Measurements from ENCODE around the gene ZNF592.
"Not testable (repeated sequence)": the region's sequence is repeated elsewhere in the genome, so short reads cannot be mapped to it uniquely, and the experiment has no call there.

The ZNF592 gene, protein sequence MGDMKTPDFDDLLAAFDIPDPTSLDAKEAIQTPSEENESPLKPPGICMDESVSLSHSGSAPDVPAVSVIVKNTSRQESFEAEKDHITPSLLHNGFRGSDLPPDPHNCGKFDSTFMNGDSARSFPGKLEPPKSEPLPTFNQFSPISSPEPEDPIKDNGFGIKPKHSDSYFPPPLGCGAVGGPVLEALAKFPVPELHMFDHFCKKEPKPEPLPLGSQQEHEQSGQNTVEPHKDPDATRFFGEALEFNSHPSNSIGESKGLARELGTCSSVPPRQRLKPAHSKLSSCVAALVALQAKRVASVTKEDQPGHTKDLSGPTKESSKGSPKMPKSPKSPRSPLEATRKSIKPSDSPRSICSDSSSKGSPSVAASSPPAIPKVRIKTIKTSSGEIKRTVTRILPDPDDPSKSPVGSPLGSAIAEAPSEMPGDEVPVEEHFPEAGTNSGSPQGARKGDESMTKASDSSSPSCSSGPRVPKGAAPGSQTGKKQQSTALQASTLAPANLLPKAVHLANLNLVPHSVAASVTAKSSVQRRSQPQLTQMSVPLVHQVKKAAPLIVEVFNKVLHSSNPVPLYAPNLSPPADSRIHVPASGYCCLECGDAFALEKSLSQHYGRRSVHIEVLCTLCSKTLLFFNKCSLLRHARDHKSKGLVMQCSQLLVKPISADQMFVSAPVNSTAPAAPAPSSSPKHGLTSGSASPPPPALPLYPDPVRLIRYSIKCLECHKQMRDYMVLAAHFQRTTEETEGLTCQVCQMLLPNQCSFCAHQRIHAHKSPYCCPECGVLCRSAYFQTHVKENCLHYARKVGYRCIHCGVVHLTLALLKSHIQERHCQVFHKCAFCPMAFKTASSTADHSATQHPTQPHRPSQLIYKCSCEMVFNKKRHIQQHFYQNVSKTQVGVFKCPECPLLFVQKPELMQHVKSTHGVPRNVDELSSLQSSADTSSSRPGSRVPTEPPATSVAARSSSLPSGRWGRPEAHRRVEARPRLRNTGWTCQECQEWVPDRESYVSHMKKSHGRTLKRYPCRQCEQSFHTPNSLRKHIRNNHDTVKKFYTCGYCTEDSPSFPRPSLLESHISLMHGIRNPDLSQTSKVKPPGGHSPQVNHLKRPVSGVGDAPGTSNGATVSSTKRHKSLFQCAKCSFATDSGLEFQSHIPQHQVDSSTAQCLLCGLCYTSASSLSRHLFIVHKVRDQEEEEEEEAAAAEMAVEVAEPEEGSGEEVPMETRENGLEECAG (N-terminal part only)

DNA sequence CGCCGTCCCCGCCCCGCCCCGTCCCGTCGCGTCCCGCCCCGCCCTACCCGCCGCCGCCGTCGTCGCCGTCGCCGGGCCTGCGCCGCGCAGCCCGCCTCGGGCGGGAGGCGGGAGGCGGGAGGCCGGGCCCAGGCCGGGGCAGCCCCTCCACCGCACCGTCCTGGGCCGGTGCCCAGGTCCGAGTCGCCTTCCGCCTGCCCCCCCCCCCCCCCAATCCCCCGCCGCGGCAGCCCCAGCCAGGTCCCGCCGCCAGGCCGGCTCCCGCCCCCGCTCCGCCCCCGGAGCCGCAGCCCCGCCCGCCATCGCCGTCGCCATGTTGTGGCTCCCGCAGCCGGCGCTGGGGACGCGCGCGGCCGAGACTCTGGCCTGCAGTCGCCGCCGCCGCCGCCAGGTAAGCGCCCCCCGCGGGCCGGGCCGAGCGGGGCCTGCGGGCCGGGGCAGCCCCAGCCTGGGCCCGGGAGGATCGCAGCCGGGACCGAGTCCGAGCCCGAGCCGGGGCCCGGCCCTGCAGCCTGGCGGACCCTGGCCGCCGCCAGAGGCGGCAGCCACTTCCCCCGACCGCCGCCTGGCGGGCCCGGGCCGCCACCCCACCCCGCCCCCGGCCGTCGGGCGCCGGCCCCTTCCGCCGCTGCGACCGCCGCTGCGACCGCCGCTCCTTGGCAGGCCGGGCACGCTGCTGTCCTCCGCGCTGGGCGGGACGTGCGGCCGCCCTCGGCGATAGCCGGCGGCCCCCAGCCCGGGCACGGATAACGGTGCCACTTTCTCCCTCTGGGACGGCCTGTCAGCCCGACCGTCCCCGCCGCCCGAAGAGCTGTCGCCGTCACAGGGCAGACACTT lies at the start of gene ZNF592:
Gene ZNF592, plus strand, starts transcription at position 319 of the 837 bp plus-strand sequence. CDS start 34,084 bp downstream, outside the sequence.
- DNase-seq (ENCODE audit: low read depth in 2 of 2), result peak; percentile 66 to 69

DNA sequence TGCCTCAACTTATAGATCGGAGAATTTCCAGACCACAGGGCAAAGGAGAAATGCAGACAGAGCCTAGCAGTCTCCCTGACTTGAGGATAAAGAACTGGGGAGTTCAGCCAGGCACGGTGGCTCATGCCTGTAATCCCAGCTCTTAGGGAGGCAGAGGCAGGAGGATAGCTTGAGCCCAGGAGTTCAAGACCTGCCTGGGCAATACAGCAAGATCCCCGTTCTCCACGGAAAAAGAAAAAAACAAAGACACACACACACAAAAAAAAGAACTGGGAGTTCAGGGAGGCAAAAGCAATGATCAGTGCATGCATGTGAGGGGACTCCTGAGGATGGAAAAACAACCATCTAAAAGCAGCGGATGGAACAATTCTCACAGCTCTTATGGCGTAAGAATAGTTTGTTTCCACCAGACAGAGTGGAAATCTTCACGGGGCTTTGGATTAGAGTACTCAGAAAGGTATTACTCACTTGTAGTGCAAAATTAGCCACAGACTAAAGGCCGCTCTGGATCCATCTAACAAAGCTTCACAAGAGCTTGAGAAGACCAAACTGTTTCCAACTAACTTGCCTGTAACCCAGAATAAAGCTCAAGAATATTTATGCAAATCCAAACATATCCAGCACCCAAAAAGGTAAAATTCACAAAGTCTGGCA lies 48.7 kb upstream of the ZNF592 start:
- no peak for DNase-seq (ENCODE audit: low read depth in 2 of 2)

DNA sequence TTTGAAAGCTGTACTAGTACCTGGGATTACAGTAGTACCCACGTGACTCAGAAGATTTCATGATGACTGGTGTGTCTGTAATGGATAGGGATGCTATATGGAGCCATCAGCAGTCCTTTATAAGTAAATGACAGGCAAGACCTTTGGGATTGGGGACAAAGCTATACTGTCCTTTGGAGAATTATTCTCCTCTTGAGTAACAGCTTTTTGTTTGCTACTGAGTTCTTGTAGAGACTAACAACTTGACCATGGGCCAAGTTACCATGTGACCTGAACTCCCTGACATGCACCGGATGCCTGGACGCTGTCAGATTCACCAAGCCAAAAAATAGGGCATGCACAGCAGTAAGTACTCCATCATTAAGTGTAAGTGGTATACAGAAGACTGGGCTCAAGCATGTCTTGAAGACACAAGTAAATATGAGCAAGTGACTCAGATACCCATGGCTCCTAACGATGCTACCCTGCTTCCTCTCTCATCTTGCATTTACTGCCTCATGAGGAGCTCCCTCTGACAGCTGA lies 45.4 kb upstream of the ZNF592 start:
- DNase-seq (ENCODE audit: low read depth in 2 of 2), result no peak

DNA sequence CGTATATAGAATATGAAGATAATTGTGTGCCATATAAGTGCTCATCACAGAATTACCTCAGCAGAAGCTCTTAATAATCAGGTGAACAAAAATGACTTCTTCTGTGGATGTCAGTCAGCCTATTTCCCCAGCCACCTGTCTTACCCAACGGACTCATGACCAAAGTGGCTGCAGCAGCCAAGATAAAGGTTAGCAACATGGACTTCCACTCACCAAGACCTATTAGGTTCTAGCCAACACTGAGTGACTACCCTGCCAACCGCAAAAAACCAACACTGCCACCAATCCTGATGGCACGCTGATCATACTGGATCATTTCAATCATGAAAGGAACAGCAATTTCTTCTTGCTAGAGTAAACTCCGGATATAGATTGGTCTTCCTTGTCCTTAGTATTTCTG lies 44.6 kb upstream of the ZNF592 start:
- no peak for DNase-seq (ENCODE audit: low read depth in 2 of 2)

DNA sequence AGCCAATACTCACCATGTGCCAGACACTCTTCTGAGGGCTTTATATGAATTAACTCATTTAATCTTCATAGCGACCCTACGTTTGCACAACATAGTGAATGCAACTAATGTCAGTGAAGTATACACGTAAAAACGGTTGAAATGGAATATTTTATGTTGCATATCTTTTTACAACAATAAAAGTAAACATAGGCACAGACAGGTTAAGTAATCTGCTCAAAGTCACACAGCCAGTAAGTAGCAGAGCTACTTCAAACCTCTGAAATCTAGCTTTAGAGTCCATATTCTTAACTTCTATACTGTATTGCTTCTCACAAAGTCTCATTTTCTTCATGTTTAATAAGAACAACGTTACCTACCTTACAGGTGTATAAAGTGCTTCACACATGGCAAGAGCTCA lies 34.0 kb upstream of the ZNF592 start:
- DNase-seq (ENCODE audit: low read depth in 2 of 2), result no peak

DNA sequence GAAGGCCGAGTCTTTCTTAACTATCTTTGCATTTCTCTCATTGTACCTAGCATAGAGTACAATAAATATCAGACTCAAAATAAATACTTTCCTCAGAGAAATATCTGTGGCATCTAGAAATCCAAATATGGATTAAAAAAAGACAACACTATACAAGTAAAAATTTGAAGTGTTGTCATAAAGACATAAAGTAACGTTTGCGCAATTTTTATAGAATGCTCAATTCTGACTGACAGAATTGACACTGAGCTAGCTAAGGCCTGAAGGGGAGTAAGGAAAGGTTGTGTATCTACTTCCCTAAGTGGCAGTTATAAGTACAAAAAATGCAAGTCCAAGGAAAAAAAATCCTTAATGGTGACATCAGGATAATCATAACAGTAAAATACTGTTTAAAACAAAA lies 33.6 kb upstream of the ZNF592 start:
- DNase-seq (ENCODE audit: low read depth in 2 of 2), result no peak

DNA sequence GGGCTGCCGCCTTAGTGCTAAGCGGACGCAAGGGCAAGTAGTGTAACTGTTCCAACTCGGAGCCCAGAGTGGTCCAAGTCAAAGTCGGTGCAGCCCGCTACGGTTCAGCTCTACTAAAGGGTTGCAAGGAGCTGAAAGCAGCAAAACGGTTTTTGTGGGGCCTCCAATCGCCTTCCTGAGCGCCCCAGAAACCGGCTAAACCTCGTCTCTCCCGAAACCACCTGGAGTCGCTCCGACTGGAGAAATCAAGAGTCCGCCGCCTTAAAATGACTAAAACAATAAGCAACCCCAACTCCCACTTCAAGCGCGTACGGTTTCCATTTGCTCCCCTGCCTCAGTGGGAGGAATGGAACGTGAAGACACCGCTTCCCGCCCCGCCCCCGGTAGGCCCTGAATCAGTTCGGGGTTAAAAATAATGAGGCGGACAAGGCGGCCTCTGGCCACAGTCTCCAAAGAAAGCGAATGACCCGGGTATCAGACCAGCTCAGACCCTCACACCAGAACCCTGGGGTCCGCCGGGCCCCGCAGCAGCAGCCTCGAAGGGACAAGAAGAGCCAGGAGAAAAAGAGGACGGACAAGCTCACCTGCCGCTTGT lies 32.9 kb upstream of the ZNF592 start:
- DNase-seq (ENCODE audit: low read depth in 2 of 2), result no peak

DNA sequence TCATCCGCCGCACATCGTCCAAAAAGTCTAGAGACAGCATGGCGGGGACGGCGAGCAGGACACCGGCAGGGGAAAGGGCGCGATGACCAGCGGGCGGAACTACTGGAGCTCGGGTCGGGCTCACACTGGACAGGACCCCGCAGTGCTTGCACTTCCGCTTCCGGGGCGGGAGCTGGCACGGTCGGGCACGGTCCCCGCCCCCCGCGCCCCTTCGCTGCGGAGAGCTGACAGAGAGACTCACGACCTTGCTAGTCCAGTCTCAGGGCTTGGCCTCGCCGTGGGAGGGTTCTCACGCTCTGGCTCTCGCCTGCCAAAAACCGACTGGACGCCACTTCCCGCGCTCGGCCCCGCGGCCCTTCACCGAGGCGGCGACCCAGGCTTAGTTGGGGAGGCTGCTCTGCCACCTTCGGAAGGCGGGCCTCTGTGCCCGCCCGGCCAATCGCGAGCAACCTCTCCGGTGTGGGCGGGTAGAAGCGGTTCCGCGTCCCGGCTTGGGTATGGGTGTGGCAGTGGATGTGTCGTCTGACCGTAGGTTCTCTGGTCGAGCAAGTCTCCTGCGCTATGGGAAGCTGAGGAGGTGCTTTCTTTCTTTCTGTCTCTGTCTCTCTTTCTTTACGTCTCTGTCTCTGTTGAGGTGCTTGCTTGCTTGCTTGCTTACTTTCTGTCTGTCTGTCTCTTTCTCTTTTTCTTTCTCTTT lies 32.2 kb upstream of the ZNF592 start, which contains the start of gene SEC11A:
Gene SEC11A, minus strand, starts transcription at position 104 of the 697 bp plus-strand sequence. Its CDS starts 64 bp downstream, at position 40.
- DNase-seq (ENCODE audit: low read depth in 2 of 2), result peak; percentile 74 to 82

DNA sequence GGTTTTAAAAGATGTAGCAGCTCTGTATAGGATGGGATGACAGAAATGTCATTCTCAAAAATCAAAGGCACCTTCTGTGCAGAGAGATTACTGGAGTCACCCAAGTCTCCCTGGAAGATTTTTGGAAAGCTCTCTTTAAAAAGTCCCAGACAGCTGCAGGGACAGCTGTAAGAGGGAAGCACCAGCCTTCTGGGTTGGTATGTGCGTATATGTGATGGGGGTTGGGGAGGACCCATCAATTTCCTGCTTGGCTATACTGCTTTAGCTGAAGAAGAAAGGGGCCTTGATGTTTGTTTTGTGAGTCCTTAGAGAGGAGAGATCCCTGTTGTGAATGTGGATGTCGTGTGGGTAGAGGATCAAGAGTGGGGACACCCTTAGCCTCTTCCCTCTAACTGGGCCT lies 27.0 kb upstream of the ZNF592 start:
- no peak for DNase-seq (ENCODE audit: low read depth in 2 of 2)

DNA sequence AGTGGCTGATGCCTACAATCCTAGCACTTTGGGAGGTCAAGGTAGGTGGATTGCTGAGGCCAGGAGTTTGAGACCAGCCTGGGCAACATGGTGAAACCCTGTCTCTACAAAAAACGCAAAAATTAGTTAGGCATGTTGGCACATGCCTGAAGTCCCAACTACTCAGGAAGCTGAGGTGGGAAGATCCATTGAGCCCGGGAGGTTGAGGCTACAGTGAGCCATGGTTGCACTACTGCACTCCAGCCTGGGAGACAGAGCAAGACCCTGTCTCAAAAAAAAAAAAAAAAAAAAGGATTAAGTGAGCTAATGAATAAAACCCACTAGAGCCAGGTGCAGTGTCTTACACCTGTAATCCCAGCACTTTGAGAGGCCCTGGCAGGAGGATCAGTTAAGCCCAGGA lies 25.8 kb upstream of the ZNF592 start:
- no peak for DNase-seq (ENCODE audit: low read depth in 2 of 2)

DNA sequence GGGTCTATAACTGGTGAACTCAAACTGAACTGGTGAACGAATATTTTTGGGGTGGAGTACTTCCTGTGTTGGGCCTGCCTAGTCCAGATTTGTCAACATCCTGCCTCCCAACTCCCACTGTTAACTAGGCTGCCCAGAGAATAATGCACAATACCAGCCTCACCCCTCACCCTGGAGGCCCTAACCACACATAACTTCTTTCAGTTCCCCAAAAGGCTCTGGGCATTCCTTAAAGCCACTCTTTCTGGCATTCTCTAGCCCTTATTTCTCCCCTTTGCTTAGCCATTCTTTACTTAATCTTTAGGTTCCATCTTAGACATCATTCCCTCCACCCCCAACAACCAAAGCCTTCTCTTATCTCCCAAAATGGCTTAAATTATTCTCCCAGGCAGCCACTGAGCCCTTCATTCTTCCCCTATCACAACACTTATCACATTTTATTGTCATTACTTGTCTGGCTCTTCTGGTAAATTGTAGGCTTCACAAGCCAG lies 23.3 kb upstream of the ZNF592 start:
- no peak for DNase-seq (ENCODE audit: low read depth in 2 of 2)

DNA sequence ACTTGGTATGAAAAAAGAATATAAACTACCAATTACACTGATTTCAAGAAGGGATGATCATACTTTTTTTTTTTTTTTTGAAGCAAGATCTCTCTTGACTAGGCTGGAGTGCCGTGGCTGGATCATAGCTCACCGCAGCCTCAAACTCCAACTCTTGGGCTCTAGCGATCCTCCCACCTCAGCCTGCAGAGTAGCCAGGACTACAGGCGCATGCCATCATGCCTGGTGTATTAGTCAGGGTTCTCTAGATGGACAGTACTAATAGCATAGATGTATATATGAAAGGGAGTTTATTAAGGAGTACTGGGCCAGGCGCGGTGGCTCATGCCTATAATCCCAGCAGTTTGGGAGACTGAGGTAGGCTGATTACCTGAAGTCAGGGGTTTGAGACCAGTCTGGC lies 21.0 kb upstream of the ZNF592 start:
- DNase-seq (ENCODE audit: low read depth in 2 of 2), result no peak

DNA sequence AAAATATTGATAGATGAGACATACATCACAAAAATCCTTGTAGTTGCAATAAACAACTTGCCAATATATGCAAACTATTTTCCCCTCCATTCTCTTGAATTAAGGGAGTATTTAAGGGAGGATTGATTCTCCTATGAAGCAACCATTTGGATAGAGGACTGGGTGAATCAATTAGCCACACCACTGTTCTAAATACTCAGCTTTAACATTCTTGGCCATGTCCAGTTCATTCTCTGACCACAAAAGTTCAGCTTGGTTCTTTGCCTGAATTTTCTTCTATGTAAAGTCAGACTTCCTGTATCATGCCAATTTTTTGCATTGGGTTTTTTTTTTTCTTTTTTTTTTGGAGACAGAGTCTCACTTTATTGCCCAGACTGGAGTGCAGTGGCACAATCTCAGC lies 16.6 kb upstream of the ZNF592 start:
- no peak for DNase-seq (ENCODE audit: low read depth in 2 of 2)

DNA sequence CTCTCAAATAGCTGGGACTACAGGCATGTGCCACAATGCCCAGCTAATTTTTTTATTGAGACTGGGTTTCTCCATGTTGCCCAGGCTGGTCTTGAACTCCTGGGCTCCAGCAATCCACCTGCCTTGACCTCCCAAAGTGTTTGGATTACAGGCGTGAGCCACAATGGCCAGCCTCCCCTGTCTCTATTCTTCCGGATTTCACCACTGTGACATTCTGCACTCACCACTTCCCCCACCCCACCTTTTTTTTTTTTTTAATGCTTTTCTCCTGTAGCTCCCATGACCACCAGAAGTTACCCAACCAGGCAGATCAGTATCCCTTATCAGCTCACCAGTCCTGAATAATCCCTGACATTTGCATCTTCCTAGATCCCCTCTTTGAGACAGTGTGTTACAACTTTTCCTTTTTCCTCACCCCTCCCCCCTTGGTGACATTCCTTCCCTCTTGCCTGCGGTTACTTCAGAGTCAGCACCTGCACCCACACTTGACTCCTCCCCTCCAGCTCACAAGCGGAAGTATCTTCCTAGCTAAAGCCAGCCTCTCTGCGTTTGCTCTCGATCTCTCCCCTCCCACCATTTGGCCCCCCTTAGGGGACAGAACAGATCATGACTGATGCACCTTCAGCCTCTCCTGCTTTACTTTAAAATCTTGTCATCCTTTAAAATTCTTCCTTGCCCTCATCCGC lies 13.5 kb upstream of the ZNF592 start:
- no peak for DNase-seq (ENCODE audit: low read depth in 2 of 2)

DNA sequence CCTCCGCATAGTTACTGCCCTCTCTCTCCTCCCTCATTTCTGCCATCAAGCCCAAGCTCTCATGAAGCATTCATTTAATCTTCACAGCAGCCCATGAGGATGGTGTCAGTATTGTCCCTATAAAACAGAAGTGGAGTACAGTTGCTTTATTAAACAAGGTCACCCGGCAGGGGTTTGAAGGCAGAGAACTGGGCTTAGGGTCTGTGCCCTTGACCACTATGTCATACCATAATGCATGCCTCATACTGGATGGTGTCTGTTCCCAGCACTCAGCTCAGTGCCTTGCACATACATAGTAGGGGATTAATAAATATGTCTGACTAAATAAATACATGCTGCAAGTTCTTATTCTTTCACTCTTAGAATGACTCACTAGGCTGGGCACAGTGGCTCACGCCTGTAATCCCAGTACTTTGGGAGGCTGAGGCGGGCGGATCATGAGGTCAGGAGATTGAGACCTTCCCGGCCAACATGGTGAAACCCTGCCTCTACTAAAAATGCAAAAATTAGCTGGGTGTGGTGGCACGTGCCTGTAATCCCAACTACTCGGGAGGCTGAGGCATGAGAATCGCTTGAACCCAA lies 12.8 kb upstream of the ZNF592 start:
- DNase-seq (ENCODE audit: low read depth in 2 of 2), result not testable (repeated sequence)

DNA sequence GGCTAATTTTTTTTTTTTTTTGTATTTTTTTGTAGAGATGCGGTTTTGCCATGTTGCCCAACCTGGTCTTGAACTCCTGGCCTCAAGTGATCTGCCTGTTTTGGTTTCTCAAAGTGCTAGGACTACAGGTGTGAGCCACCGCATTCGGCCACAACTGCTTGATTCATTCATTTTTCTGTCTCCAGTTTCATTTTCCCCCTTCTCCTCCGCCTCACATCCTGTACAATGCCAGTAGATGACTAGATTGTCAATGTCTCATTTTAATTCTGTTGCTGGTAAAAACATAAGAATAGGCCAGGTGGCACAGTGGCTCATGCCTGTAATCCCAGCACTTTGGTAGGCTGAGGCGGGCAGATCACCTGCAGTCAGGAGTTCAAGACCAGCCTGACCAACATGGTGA lies 12.0 kb upstream of the ZNF592 start:
- no peak for DNase-seq (ENCODE audit: low read depth in 2 of 2)

DNA sequence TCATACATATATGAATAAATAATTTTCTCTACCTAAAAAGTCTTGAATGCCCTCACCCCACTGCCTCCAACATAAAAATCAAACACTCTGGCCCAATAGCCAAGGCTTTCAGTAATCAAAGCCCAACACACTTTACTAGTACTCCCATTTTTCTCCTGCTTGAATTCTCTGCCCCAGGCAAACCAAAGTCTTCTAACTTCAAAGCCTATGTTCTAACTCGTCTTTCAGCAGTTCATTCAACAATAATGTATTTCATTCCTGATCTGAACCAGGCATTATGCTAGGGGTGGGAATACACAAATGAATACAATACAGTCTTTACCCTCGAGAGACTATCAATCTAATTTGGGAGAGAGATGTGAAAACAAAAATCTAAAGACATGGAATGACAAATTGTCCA lies 11.4 kb upstream of the ZNF592 start:
- DNase-seq (ENCODE audit: low read depth in 2 of 2), result no peak

DNA sequence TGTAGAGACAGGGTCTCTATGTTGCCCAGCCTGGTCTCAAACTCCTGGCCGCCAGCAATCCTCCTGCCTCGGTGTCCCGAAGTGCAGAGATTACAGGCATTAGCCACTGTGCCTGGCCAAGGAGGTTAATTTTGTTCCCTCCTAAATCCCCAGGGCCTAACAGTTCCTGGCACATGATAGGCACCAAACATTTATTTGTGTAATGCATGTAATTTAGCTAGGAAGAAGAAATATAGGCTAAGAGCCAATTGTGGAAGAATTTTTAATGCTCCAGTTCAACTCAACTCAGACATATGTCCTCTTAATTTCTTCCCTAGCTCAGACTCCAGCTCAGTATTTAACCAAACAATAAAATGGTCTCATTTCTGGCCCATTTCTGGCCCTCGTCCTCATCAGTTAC lies 7.7 kb upstream of the ZNF592 start:
- no peak for DNase-seq (ENCODE audit: low read depth in 2 of 2)
